Ecto neural progenitor cell (in vitro differentiated cells): ENCODE measurements around the gene ZSWIM3.

Experiments
- DNase-seq: peaks from one replicate; pipeline ENCODE4 v3.0.0-alpha.2; 2018; ENCODE audit warnings: low spot score

ZSWIM3 gene

GRCh38 chr20:45910670-45911485, 53.5 kb downstream of the ZSWIM3 start:
- peak; percentile 99 for DNase-seq

- DNase-seq, result peak; percentile 91
Observed at GRCh38 chr20:45911486-45912343, 54.3 kb downstream of the ZSWIM3 start, which contains the start of gene PLTP. Gene PLTP (minus strand): TSS chr20:45912155. CDS start chr20:45911452, 703 bp downstream.

DNA sequence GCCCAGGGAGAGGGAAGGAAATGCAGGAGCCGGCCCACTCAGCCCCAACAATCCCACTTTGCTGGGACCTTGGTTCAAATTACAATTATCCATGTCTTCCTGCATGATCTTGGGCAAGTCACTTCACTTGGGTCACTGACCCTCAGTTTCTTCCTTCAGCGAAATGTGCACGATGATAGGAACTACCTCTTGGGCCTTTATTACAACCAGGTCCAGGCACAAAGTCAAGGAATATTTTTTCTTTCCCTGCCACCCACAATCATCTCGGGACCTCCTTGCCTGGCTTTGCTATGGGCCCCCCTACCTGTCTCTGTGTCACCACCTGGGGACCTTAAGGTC, 54.9 kb downstream of the ZSWIM3 start:
- no peak for DNase-seq

- no peak for DNase-seq
Observed at GRCh38 chr20:45913116-45913515, 55.7 kb downstream of the ZSWIM3 start.

GRCh38 chr20:45917790-45918141, 60.4 kb downstream of the ZSWIM3 start:
- no peak for DNase-seq

DNA sequence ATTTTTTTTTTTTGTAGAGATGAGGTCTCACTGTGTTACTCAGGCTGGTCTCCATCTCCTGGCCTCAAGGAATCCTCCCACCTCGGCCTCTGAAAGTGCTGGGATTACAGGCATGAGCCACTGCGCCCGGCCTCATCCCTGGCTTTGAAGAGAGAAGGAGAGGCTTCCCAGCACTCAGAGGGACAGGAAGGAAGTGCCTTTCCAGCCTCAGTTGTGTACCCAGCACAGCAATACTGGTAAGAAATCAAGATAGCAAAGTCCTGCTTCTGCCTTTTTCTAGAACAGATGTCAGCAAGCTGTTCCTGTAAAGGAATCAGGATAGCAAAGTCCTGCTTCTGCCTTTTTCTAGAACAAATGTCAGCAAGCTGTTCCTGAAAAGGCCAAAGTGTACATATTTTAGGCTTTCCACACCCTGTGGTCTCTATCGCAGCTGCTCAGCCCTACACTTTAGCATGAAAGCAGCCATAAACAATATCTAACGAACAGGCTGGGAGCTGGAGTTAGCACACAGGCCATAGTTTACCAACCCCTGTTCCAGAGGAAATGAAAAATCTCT, 60.8 kb downstream of the ZSWIM3 start:
- DNase-seq, result no peak

- no peak for DNase-seq
Observed at GRCh38 chr20:45918779-45919537, 61.5 kb downstream of the ZSWIM3 start.

- no peak for DNase-seq
Observed at GRCh38 chr20:45919542-45920399, 62.4 kb downstream of the ZSWIM3 start.

GRCh38 chr20:45920462-45921336, 63.3 kb downstream of the ZSWIM3 start:
- DNase-seq, result no peak

- DNase-seq, result no peak
Observed at GRCh38 chr20:45921337-45922189, 64.1 kb downstream of the ZSWIM3 start.

GRCh38 chr20:45924391-45925261, 67.2 kb downstream of the ZSWIM3 start:
- DNase-seq, result no peak

GRCh38 chr20:45925821-45926506, 68.5 kb downstream of the ZSWIM3 start:
- DNase-seq, result no peak

DNA sequence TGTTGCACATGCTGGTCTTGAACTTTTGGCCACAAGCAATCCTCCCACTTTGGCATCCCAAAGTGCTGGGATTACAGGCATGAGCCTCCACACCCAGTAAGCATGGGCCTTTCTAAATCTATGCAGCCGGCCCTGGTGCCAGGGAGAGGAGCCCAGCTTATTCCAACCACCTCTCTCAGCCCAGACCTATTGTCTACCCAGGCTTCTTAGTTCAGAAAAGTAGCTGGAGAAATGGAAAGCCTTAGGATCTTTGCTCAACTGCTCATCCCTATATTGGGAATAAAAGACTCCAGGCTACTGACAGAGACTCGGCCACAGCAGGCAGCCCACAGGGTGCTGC, 69.3 kb downstream of the ZSWIM3 start:
- no peak for DNase-seq

DNA sequence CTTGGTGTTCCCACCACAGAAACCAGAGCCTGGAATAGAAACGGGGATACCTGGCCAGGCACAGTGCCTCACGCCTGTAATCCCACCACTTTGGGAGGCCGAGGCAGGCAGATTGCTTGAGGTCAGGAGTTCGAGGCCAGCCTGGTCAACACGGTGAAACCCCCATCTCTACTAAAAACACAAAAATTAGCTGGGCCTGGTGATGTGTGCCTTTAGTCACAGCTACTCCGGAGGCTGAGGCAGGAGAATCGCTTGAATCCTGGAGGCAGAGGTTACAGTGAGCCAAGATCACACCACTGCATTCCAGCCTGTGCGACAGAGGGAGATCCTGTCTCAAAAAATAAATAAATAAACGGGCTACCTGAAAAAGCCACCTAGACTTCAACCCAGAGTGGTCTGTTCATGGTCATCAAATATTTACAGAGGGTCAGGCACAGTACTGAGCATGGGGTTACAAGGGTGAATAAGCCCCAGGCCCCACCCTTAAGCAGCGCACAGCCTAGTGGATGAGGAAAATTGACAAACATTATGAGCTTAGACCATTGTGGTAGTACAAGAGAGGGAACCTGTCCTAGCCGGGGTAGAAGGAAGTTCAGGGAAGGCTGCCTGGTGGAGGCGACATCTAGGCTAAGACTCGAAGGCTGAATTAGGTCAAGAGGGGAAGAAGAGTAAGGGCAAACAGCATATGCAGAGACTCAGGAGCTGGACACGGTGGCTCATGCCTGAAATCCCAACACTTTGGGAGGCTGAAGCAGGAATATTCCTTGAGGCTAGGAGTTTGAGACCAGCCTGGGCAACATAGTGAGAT, 69.9 kb downstream of the ZSWIM3 start:
- DNase-seq, result no peak
